Liver (tissue), 2 donors: ENCODE data around the gene SNX10.

Experiments
- TF ChIP-seq, protein P1 (sequence below): fragments of 150-350 bp; IDR thresholded peaks from 2 replicates; pipeline ENCODE4 v1.5.1; 2017; ENCODE audit warnings: improper control_type of control experiment, low read depth, low read length; ENCODE audit not compliant: missing input control
- TF ChIP-seq, protein P2 (sequence below): IDR thresholded peaks from 2 replicates; pipeline ENCODE4 v1.6.1; 2016; ENCODE audit warnings: antibody characterized with exemption, mild to moderate bottlenecking
- donor health status: healthy.

DNA sequence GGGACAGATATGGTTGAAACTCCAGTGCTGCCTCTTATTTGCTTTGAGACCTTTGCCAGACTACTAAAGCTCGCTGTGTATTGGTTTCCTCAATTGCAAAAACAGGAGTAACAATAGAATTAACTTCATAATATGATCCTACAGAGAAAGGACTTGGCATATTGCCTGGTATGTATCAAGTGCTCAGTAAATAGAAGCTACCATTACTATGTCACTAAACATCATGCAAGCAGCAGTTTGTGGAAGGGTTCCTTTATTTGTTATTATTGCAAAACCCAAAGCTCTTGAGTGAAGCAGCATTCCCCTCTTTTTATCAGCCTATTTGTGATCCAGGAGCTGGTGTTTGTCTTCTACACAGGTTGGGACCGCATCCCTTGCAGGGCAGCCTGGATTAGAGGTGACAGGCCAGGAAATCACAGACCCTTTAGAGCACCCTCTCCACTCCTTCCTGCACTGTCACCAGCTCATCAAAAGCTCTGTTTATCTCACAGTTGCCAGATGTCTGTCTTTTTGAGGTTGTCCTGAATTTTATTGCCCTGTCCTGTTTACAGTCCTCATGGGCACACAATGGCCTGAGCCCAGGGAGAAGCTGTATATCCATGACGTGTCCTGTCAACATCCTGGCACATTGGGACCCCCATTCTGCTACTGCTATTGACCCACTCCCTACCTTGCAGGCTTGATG lies 121.5 kb downstream of the SNX10 start:
- TF ChIP-seq, protein P1, sequence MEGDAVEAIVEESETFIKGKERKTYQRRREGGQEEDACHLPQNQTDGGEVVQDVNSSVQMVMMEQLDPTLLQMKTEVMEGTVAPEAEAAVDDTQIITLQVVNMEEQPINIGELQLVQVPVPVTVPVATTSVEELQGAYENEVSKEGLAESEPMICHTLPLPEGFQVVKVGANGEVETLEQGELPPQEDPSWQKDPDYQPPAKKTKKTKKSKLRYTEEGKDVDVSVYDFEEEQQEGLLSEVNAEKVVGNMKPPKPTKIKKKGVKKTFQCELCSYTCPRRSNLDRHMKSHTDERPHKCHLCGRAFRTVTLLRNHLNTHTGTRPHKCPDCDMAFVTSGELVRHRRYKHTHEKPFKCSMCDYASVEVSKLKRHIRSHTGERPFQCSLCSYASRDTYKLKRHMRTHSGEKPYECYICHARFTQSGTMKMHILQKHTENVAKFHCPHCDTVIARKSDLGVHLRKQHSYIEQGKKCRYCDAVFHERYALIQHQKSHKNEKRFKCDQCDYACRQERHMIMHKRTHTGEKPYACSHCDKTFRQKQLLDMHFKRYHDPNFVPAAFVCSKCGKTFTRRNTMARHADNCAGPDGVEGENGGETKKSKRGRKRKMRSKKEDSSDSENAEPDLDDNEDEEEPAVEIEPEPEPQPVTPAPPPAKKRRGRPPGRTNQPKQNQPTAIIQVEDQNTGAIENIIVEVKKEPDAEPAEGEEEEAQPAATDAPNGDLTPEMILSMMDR = no peak
- TF ChIP-seq, protein P2, sequence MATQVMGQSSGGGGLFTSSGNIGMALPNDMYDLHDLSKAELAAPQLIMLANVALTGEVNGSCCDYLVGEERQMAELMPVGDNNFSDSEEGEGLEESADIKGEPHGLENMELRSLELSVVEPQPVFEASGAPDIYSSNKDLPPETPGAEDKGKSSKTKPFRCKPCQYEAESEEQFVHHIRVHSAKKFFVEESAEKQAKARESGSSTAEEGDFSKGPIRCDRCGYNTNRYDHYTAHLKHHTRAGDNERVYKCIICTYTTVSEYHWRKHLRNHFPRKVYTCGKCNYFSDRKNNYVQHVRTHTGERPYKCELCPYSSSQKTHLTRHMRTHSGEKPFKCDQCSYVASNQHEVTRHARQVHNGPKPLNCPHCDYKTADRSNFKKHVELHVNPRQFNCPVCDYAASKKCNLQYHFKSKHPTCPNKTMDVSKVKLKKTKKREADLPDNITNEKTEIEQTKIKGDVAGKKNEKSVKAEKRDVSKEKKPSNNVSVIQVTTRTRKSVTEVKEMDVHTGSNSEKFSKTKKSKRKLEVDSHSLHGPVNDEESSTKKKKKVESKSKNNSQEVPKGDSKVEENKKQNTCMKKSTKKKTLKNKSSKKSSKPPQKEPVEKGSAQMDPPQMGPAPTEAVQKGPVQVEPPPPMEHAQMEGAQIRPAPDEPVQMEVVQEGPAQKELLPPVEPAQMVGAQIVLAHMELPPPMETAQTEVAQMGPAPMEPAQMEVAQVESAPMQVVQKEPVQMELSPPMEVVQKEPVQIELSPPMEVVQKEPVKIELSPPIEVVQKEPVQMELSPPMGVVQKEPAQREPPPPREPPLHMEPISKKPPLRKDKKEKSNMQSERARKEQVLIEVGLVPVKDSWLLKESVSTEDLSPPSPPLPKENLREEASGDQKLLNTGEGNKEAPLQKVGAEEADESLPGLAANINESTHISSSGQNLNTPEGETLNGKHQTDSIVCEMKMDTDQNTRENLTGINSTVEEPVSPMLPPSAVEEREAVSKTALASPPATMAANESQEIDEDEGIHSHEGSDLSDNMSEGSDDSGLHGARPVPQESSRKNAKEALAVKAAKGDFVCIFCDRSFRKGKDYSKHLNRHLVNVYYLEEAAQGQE = no peak
